ENCODE data around the gene VPS37C.
"Not testable (repeated sequence)": the region's sequence is repeated elsewhere in the genome, so short reads cannot be mapped to it uniquely, and the experiment has no call there.

The VPS37C gene

DNA sequence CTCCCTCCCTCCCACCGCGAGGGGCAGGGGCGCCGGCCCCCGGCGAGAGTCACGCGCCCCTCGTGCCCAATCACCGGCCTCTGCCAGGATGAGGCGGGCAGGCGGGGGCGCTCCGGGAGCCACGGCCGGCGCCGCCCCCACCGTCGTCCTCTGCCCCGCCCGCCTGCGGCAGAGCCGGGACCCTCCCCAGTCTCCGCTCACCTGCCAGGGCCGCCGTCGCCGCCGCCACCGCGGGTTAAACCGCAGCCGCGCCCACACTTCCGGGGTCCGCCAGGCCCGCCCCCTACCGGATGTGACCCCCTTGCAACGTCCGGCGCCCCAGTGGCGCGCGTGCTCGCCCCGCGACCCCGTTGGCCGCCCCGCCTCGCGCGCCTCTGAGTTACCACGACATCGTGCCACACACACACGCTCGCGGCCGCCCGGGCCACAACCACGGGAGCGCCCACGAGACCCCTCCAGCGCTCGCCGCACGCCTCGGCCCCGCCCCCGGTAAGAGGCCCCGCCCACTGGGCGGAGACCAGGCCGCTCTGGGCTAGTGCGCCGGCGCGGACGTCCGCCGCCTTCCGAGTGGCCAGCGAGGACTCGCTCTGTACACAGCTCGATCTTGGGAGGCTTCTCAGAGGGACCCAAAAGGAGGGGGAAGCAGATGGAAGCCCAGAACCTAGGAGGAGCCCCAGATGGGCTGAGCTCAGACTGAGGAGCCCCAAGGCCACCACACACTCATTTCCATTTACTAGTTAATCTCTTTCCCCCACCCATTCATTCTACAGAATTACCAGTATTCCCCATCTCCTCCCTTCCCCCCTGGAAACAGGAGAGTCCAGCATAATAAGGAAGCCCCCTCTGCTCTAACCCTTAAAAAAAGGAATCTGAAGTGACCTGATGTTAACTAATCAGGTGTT is at the start of gene VPS37C:
VPS37C (minus strand) TSS at position 237 of the 902 bp plus-strand sequence. CDS start 22,597 bp downstream, outside the sequence.
- TF ChIP-seq TCF12 (IDR thresholded peaks at IDR 0.05; ENCODE audit: low read depth) (peak; percentile 27; the same call in 1 of the 2 replicates), TAF1 (IDR thresholded peaks at IDR 0.05; ENCODE audit: low read depth) (peak; percentile 75; the same call in 1 of the 2 replicates), EGR1 (IDR thresholded peaks at IDR 0.05) (peak; percentile 49; the same call in 1 of the 2 replicates), NFIC (IDR thresholded peaks at IDR 0.05) (no peak), ZBTB7A (IDR thresholded peaks at IDR 0.05; ENCODE audit: low read depth) (no peak)
- TF ChIP-seq, protein P1, sequence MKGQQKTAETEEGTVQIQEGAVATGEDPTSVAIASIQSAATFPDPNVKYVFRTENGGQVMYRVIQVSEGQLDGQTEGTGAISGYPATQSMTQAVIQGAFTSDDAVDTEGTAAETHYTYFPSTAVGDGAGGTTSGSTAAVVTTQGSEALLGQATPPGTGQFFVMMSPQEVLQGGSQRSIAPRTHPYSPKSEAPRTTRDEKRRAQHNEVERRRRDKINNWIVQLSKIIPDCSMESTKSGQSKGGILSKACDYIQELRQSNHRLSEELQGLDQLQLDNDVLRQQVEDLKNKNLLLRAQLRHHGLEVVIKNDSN (IDR thresholded peaks at IDR 0.05): peak; percentile 93
- TF ChIP-seq, protein P2, sequence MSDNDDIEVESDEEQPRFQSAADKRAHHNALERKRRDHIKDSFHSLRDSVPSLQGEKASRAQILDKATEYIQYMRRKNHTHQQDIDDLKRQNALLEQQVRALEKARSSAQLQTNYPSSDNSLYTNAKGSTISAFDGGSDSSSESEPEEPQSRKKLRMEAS (IDR thresholded peaks at IDR 0.05): peak; percentile 80

DNA sequence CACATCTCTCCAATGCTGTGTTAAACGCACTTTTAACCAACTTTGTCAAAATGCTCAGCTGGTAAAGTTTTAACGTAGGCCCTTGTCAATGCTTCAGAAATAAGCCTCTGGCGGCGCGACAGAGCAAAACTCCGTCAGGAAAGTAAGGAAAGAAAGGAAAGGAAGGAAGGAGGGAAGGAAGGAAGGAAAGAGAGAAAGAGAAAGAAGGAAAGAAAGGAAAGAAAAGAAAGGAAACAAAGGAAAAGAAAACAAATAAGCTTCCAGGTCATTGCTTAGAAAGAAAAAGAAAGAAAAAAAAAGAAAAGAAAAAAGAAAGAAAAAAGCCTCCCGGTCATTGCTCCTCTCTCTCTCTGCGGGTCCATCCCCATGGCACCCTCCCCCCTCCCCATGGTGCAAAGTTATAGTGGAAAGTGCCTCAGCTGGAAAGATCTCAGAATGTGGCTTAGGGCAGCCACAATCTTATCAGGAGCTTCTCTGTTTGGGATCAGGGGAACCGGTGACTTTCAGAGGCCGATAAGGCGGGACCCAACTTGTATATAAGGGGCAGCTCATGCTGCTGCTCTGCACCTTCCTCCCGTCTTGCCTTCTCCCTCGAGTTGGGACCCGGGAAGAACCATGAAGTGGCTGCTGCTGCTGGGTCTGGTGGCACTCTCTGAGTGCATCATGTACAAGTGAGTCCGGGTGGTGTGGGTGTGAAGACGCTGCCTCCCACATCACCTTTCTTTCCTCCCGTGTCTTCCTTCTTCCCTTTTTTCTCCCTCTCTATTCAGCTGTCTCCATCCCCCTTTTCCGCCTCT is 41.9 kb upstream of the VPS37C start, which contains the start of gene PGA3:
PGA3 (plus strand) TSS at position 566 of the 797 bp plus-strand sequence; CDS start at position 616, 50 bp downstream.
- TF ChIP-seq, protein P1 (IDR thresholded peaks at IDR 0.05): not testable (repeated sequence)
- TF ChIP-seq CREB1 (IDR thresholded peaks at IDR 0.05; ENCODE audit: low read depth); TEAD4 (IDR thresholded peaks at IDR 0.05): not testable (repeated sequence)

DNA sequence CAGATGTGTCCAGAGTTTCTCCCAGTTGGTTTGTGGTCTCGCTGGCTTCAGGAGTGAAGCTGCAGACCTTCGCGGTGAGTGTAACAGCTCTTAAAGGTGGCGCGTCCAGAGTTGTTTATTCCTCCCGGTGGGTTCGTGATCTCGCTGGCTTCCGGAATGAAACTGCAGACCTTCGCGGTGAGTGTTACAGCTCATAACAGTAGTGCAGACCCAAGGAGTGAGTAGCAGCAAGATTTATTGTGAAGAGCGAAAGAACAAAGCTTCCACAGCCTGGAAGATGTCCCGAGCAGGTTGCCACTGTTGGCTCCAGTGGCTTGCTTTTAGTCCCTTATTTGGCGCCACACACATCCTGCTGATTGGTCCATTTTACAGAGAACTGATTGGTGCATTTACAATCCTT is 40.2 kb upstream of the VPS37C start:
- TF ChIP-seq EP300 (IDR thresholded peaks at IDR 0.05; ENCODE audit: borderline replicate concordance) (no peak), CEBPB (IDR thresholded peaks at IDR 0.05) (no peak), YY1 (IDR thresholded peaks at IDR 0.05; ENCODE audit: low read depth) (no peak)

DNA sequence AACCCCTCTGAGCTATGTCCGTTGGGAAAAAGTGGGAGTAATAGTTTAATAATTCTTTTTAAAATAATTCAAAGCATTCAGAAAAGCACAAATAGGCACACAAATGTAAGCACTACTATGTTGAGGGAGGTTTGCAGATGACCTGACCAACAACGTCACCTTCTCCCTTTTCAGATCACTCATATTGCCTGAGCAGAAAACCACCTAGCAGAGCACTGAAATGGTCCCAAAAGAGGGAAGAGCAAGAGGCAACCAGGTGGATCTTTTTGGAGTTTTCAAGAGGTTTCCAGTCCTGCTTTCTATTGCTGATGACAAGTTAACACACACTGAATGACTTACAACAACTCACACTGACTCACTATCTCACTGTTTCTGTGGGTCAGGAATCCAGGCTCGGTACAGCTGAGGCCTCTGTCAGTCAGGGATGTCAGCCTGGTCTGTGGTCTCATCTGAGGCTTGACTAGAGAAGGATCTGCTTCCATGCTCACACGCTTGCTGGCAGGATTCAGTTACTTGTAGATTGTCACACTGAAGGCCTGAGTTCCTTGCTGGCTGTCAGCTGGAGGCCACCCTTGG is 37.8 kb upstream of the VPS37C start:
- TF ChIP-seq, protein P1 (IDR thresholded peaks at IDR 0.05): no peak
- no peak for TF ChIP-seq TEAD4 (IDR thresholded peaks at IDR 0.05)
- TF ChIP-seq RAD21 (IDR thresholded peaks at IDR 0.05; ENCODE audit: low read depth): no peak
- TF ChIP-seq FOXM1 (IDR thresholded peaks at IDR 0.05; ENCODE audit: borderline replicate concordance, low read depth): no peak
- TF ChIP-seq YY1 (IDR thresholded peaks at IDR 0.05; ENCODE audit: low read depth): no peak

DNA sequence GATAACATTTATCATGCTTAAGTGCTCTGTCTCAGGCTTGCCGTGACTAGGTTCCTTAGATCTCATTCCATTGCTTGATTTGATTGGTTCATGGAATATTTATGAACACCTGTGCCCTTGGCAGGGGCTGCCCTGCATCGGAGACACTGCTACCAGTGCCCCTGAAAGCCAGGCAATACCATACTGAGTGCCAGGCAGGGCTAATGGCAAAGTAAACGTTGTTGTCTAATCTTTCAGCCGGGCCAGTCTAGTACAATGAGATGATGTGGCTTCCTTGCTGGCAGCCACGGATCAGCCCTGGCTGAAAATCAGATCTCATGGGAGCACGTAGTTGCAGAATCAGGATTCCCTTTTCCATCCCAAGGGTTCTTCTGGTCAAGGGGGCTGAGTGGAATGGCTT is 37.1 kb upstream of the VPS37C start:
- TF ChIP-seq YY1 (IDR thresholded peaks at IDR 0.05; ENCODE audit: low read depth) (no peak), NFIC (IDR thresholded peaks at IDR 0.05) (no peak), FOXM1 (IDR thresholded peaks at IDR 0.05; ENCODE audit: borderline replicate concordance, low read depth) (no peak)
- TF ChIP-seq, protein P3, sequence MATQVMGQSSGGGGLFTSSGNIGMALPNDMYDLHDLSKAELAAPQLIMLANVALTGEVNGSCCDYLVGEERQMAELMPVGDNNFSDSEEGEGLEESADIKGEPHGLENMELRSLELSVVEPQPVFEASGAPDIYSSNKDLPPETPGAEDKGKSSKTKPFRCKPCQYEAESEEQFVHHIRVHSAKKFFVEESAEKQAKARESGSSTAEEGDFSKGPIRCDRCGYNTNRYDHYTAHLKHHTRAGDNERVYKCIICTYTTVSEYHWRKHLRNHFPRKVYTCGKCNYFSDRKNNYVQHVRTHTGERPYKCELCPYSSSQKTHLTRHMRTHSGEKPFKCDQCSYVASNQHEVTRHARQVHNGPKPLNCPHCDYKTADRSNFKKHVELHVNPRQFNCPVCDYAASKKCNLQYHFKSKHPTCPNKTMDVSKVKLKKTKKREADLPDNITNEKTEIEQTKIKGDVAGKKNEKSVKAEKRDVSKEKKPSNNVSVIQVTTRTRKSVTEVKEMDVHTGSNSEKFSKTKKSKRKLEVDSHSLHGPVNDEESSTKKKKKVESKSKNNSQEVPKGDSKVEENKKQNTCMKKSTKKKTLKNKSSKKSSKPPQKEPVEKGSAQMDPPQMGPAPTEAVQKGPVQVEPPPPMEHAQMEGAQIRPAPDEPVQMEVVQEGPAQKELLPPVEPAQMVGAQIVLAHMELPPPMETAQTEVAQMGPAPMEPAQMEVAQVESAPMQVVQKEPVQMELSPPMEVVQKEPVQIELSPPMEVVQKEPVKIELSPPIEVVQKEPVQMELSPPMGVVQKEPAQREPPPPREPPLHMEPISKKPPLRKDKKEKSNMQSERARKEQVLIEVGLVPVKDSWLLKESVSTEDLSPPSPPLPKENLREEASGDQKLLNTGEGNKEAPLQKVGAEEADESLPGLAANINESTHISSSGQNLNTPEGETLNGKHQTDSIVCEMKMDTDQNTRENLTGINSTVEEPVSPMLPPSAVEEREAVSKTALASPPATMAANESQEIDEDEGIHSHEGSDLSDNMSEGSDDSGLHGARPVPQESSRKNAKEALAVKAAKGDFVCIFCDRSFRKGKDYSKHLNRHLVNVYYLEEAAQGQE (IDR thresholded peaks at IDR 0.05; ENCODE audit: low read depth): no peak
- TF ChIP-seq, protein P2 (IDR thresholded peaks at IDR 0.05): no peak

DNA sequence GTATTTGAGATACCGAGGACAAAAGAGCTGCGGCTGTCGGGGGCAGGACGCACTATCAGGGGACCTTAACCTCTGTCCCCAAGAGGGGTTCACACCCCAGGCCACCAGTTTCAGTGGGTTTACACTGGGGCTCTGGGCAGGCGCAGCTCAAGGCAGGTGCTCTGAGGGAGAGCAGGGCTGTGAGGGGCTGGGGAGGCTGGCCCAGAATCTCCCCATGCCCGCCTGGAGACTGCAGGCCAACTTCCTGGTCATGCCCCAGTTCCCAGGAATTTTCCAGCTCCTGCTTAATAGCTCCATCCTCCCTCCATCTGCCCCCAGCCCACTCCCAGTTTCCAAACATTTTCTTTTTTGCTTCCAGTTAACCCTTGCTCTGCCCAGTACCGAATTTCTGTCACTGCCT is 34.5 kb upstream of the VPS37C start:
- TF ChIP-seq TEAD4 (IDR thresholded peaks at IDR 0.05): peak; percentile 90
- no peak for TF ChIP-seq TAF1 (IDR thresholded peaks at IDR 0.05; ENCODE audit: low read depth)
- peak; percentile 80 for TF ChIP-seq EP300 (IDR thresholded peaks at IDR 0.05; ENCODE audit: borderline replicate concordance)
- no peak for TF ChIP-seq CREB1 (IDR thresholded peaks at IDR 0.05; ENCODE audit: low read depth)
- TF ChIP-seq TCF12 (IDR thresholded peaks at IDR 0.05; ENCODE audit: low read depth): peak; percentile 82
- no peak for TF ChIP-seq RAD21 (IDR thresholded peaks at IDR 0.05; ENCODE audit: low read depth)
- no peak for TF ChIP-seq YY1 (IDR thresholded peaks at IDR 0.05; ENCODE audit: low read depth)
- peak; percentile 71 for TF ChIP-seq ZBTB7A (IDR thresholded peaks at IDR 0.05; ENCODE audit: low read depth)
- peak; percentile 57 for TF ChIP-seq NFIC (IDR thresholded peaks at IDR 0.05)
